ENCODE data around the gene MOCOS.
"Not testable (repeated sequence)": the region's sequence is repeated elsewhere in the genome, so short reads cannot be mapped to it uniquely, and the experiment has no call there.

The MOCOS gene

DNA sequence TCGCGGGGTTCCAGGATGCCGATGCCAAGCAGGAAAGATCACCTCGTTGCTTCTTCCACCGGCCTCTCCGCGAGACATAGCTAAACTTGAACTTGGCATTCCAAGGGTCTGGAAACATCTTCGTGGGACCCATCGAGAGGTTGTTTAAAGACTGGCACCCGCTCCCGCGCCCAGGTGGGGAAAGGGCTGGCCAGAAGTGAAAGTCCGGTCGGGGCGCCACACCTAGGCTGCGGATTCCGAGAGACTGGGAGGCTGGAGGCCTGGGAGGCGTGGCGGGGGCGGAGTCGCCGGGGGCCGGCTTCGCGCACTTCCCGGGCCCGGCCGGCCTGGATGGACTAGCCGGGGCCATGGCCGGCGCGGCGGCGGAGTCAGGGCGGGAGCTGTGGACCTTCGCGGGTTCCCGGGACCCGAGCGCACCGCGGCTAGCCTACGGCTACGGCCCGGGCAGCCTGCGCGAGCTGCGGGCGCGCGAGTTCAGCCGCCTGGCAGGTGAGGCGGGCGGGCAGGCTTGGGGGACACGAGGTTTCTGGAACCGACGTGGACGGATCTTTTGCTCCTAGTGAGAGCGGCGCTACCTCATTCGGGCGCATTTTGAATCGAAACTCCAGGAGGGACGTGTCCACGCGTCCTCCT is at the start of gene MOCOS:
Gene MOCOS (plus strand): TSS at position 305 of the 633 bp plus-strand sequence. CDS start 43 bp downstream, at position 348.
- peak; percentile 29 for DNase-seq (ENCODE audit: low spot score)

GRCh38 chr18:36139245-36139644 is 48.1 kb upstream of the MOCOS start:
- no peak for DNase-seq (ENCODE audit: low spot score)

DNA sequence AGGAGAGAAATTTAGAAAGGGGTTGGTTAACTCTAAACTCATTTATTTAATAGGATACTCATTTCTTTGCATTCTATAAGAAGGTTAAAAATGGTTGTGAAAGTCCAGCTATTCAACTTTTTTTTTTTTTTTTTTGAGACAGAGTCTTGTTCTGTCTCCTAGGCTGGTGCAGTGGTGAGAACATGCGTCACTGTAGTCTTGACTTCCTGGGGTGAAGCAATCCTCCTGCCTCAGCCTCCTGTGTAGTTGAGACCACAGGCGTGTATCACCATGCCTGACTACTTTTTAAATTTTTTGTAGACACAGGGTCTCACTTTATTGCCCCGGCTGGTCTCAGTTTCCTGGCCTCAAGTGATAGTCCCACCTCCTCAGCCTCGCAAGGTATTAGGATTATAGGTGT is 45.7 kb upstream of the MOCOS start:
- DNase-seq (ENCODE audit: low spot score) = no peak

DNA sequence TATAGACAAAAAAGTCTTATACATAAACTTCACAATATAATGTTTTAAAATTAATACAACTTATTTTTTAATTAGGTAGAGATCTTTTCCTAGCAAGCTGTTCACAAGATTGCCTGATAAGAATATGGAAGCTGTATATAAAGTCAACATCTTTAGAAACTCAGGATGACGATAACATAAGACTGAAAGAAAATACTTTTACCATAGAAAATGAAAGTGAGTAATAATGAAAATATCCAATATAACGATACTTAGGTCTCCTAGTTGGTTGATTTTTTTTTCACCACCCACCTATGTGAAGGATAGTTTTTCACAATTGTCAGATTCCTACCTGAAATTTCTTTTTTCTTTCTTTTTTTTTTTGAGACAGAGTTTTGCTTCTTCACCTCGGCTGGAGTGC is 44.5 kb upstream of the MOCOS start:
- no peak for DNase-seq (ENCODE audit: low spot score)

GRCh38 chr18:36143391-36143790 is 43.9 kb upstream of the MOCOS start:
- DNase-seq (ENCODE audit: low spot score) = no peak

DNA sequence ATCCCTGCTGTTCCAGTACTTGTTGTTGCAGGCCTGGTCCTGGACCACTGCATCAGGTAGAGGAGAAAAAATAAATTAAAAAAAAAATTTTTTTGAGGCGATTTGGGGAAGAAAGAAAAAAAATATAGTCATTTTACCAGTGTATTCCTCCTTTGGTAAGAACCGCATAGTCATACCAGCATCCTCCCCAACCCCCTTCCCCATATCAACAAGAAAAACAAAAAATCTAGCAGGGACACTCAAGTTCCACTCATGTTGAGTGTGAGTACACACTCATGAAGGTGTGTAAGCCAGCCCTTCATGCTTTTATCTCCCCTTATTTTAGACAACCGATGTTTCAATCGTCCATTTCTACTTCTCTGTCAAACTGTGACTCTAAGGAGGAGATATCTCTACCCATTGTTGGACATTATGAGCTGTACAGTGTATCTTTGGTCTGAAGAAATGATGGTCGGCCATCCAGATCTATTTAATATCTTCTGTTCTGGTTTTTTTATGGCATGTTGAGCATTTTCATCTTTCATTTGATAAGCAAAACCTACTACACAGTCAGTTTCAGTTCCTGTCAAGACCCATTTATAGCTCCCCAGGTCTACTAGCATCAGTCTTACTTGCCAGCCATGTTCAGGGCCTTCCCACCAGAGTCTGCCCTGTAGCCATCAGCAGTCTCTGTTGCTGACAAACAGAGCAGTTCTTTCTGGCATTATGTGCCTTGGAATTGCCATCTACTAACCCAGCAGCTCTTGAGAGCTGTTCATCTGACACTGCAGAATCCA is 37.6 kb upstream of the MOCOS start:
- DNase-seq (ENCODE audit: low spot score) = no peak

DNA sequence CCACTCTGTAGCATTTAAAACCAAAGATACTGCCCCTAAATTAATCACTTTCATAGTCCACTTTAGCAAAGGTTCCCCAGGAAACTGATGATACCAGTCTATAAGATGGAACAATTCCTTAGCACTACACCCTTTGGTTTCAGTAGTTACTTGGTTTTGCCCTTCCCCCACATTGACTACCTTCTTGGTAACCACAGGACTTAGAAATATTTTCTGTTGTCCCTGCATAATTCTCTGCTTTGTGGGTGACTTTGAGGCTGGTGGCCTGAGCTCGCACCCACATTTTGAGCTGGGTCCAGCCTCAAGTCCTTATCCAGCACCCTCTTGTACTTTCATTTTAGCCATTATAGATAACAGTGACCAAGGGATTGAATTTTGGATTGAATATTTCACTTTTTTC is 34.5 kb upstream of the MOCOS start:
- no peak for DNase-seq (ENCODE audit: low spot score)

DNA sequence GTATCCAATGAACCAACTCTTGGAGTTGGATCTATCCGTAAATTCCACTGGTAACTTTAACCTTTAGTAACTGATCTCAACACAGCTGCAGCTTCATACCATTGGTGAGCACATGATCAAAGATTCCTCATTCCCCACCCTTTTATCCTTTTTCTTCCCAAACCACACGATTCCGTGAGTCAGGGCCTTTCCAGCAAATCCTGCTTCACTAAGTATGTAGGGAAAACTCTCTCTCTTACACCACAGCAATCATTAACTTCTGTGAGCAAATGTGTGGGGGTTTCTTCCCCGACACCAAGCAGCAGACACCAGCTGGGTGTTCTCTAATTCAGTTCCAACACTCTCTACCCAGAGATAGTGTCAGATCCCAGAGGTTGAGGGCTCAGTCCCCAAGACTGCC is 34.1 kb upstream of the MOCOS start:
- no peak for DNase-seq (ENCODE audit: low spot score)

- no peak for DNase-seq (ENCODE audit: low spot score)
Observed at GRCh38 chr18:36153771-36154170, 33.5 kb upstream of the MOCOS start.

- DNase-seq (ENCODE audit: low spot score) = no peak
Observed at GRCh38 chr18:36155851-36156757, 31.2 kb upstream of the MOCOS start.

DNA sequence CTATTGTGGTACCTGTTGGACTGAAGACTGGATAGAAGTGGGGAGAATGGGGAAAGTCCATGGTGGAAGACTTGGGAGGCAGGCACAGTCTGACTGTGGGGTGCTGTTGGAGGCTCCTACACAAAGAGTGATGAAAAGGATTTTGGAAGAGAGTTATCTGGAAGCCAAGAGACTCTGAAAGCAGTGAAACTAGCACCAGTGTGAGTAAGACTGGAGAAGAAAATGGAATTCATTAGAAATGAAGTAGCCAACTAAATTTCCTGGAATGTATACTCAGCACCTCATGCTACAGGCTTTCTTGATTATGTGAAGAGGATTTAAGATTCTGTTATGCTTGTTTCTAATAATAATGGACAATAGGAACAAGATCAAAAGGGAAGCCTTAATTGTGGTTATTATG is 29.9 kb upstream of the MOCOS start:
- no peak for DNase-seq (ENCODE audit: low spot score)

GRCh38 chr18:36158266-36158867 is 28.9 kb upstream of the MOCOS start:
- DNase-seq (ENCODE audit: low spot score) = no peak

- DNase-seq (ENCODE audit: low spot score) = no peak
Observed at GRCh38 chr18:36160959-36161371, 26.3 kb upstream of the MOCOS start.

DNA sequence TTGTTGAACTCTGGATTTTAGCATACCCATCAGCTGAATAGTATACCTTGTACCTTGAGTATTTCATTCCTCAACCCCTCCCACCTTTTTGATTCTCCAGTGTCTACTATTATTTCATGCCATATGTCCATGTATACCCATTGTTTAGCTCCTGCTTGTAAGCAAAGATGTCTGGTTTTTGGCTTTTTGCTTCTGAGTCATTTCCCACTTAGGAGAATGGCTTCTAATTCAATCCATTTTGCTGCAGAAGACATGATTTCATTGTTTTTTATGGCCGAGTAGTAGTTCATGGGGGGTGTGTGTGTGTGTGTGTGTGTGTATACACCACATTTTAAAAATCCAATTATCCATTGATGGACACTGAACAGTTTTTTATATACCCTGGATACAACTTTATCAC is 24.3 kb upstream of the MOCOS start:
- no peak for DNase-seq (ENCODE audit: low spot score)

- DNase-seq (ENCODE audit: low spot score) = no peak
Observed at GRCh38 chr18:36167692-36168218, 19.5 kb upstream of the MOCOS start.

GRCh38 chr18:36168296-36168695 is 19.0 kb upstream of the MOCOS start:
- not testable (repeated sequence) for DNase-seq (ENCODE audit: low spot score)

DNA sequence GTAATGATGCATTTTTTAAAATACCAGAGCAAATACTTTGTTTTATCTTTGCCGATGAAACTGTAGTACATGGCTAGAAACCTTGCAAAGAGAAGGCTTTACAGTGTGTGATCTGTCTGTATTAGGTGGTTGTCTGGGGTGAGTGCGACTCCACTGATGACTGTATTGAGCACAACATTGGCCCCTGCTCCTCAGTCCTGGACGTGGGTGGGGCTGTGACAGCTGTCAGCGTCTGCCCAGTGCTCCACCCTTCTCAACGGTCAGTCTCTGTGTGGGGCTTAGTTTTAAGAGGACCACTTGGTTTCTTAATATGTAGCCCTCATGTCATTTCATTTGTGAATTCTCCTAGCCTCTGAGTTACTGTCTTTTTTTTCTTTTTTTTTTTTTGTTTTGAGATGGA is 17.4 kb upstream of the MOCOS start:
- DNase-seq (ENCODE audit: low spot score) = no peak

GRCh38 chr18:36175481-36175880 is 11.8 kb upstream of the MOCOS start:
- no peak for DNase-seq (ENCODE audit: low spot score)

DNA sequence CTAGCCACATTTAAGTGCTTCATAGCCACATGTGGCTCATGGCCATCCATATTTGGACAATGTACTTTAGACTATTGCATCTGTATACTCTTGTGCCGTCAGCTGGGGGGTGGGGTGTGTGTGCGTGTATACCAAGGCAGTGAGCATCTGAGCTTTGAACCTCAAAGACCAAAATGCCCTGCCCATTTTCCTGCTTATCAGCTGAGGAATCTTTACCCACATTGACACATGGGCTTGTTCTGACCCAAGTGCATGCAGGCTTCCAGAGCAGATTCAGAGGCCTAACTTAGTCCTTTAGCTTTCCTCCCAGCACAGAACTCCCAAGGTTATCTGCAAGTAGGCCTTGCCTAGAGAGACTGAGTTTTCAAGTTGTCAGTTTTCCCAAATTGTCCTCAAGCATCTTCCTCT is 11.1 kb upstream of the MOCOS start:
- DNase-seq (ENCODE audit: low spot score) = no peak

- DNase-seq (ENCODE audit: low spot score) = no peak
Observed at GRCh38 chr18:36176711-36177110, 10.6 kb upstream of the MOCOS start.

DNA sequence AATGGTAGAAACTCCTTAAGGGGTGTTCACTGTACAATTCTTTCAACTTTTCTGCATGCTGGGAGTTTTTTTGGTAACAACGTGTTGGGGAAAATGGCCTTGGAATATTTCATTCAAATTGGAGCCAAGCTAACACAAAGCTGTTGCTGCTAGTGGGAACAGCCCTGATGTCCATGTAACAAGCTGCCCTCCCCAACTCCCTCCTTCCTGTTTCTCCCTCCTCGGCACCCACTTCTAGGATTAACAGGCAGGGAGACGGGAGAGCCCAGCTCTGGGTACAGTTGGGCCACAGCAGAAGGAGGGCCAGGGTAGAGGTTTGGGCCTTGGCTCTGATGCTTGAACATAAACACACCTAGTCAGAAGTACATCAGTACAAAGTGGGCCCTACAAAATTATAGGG is 9.4 kb upstream of the MOCOS start:
- no peak for DNase-seq (ENCODE audit: low spot score)

Data from CD4-positive, alpha-beta T cell treated with Interleukin-6 at 100 ng/mL for 8 hours (primary cell).